CD4-positive, CD25-positive, alpha-beta regulatory T cell (primary cell): ENCODE measurements around the gene UBE3A. TPM values are rescaled to one million over a fixed set of nuclear protein-coding genes. Genes with fewer than 3 reads are reported as not detected.

Experiments used
- ATAC-seq, 2 donors: fragments of 150-1000 bp; cut with Tn5 transposase; one replicate each; pipeline ENCODE4 v1.10.0; 2021; ENCODE audit warnings: low read depth in 2 of 2, moderate number of reproducible peaks in 2 of 2, moderate library complexity in 1 of 2
- DNase-seq, 3 donors: peaks; one replicate each; pipeline versions ENCODE4 v3.0.0 to v3.0.0-alpha.2; 2012 to 2022; ENCODE audit warnings: mixed read lengths in 1 of 3
- H3K27ac ChIP-seq: one replicate; pipeline ENCODE4 v1.7.0; 2013; ENCODE audit warnings: mild to moderate bottlenecking, low read length; ENCODE audit not compliant: insufficient read depth, poor library complexity, severe bottlenecking
- H3K27me3 ChIP-seq: one replicate; pipeline ENCODE4 v1.7.0; 2013; ENCODE audit warnings: low read length; ENCODE audit not compliant: control insufficient read depth, insufficient read depth
- H3K36me3 ChIP-seq: one replicate; pipeline ENCODE4 v1.7.0; 2013; ENCODE audit warnings: mild to moderate bottlenecking, low read length, moderate library complexity; ENCODE audit not compliant: control insufficient read depth, insufficient read depth
- H3K4me1 ChIP-seq: 2 replicates; pipeline ENCODE4 v1.7.0; 2013; ENCODE audit warnings: mild to moderate bottlenecking, low read length; ENCODE audit not compliant: insufficient read depth, control insufficient read depth, poor library complexity, severe bottlenecking
- H3K4me3 ChIP-seq: one replicate; pipeline ENCODE4 v1.7.0; 2013; ENCODE audit warnings: low read depth, mild to moderate bottlenecking, low read length, moderate library complexity
- H3K9me3 ChIP-seq, 2 experiments: 1 replicate in 1 of 2; 2 replicates in 1 of 2; pipeline ENCODE4 v1.7.0; 2013; ENCODE audit warnings: low read length in 2 of 2, mild to moderate bottlenecking in 1 of 2, moderate library complexity in 1 of 2; ENCODE audit not compliant: control insufficient read depth in 2 of 2
- H3K27ac Mint-ChIP-seq, 3 donors: one replicate each; pipeline ENCODE4 v1.8.0; 2020 to 2022; ENCODE audit warnings: mild to moderate bottlenecking in 3 of 3, mixed read lengths in 3 of 3, moderate library complexity in 2 of 3
- H3K27me3 Mint-ChIP-seq: one replicate; pipeline ENCODE4 v1.8.0; 2022; ENCODE audit warnings: mild to moderate bottlenecking, mixed read lengths
- H3K36me3 Mint-ChIP-seq: one replicate; pipeline ENCODE4 v1.8.0; 2020; ENCODE audit warnings: mixed read lengths
- H3K4me1 Mint-ChIP-seq, 4 donors: one replicate each; pipeline ENCODE4 v1.8.0; 2020 to 2022; ENCODE audit warnings: mixed read lengths in 4 of 4, mild to moderate bottlenecking in 1 of 4
- H3K4me3 Mint-ChIP-seq, 4 donors: one replicate each; pipeline ENCODE4 v1.8.0; 2020 to 2022; ENCODE audit warnings: mild to moderate bottlenecking in 4 of 4, mixed read lengths in 4 of 4, moderate library complexity in 3 of 4
- H3K9me3 Mint-ChIP-seq, 7 donors: one replicate each; pipeline ENCODE4 v1.8.0; 2020 to 2022; ENCODE audit warnings: mixed read lengths in 7 of 7, mild to moderate bottlenecking in 3 of 7, moderate library complexity in 2 of 7
- polyA plus RNA-seq, 4 donors: library from polyadenylated mRNA; unstranded; fragments of 300-500 nt; fragmentation: Illumina TruSeq; gene quantifications; one replicate each; pipeline ENCODE4 v1.2.3, GENCODE V29; 2021
- total RNA-seq: library from RNA; stranded (reverse); gene quantifications from one replicate; pipeline ENCODE4 v1.2.3, GENCODE V29; 2022

The UBE3A gene
- total and polyA plus RNA-seq, 5 donors from 2014 or later = 88.6 to 109 (median 105) TPM

GRCh38 chr15:25470230-25470629, 31.4 kb upstream of the UBE3A start:
- no peaks in the 10 kb centered on the region for H3K27me3 ChIP-seq
- H3K27ac ChIP-seq = no peak overlapping the region
- Mint-ChIP-seq H3K27me3 (no peaks in the 10 kb centered on the region), H3K9me3 (peaks cover 0 to 16% (median 5%) of the 10 kb centered on the region in 7 donors), H3K27ac (no peak overlapping the region), H3K36me3 (no peaks in the 10 kb centered on the region), H3K4me1 (no peaks in the 10 kb centered on the region), H3K4me3 (no peak overlapping the region)
- H3K4me1 ChIP-seq = no peaks in the 10 kb centered on the region
- no peak overlapping the region for H3K4me3 ChIP-seq
- no peaks in the 10 kb centered on the region for H3K36me3 ChIP-seq
- ATAC-seq (no peak), DNase-seq (no peak)
- no peaks in the 10 kb centered on the region for H3K9me3 ChIP-seq

GRCh38 chr15:25469377-25469776, 30.6 kb upstream of the UBE3A start:
- Histone ChIP-seq H3K4me3 (no peak overlapping the region), H3K27me3 (no peaks in the 10 kb centered on the region), H3K9me3 (no peaks in the 10 kb centered on the region), H3K36me3 (no peaks in the 10 kb centered on the region), H3K4me1 (no peaks in the 10 kb centered on the region), H3K27ac (no peak overlapping the region)
- H3K27me3 Mint-ChIP-seq = no peaks in the 10 kb centered on the region
- H3K36me3 Mint-ChIP-seq = no peaks in the 10 kb centered on the region
- H3K4me1 Mint-ChIP-seq = peaks cover 0 to 4% (median 0%) of the 10 kb centered on the region in 4 donors
- peaks cover 2 to 16% (median 5%) of the 10 kb centered on the region in 7 donors for H3K9me3 Mint-ChIP-seq
- DNase-seq = no peak
- H3K27ac Mint-ChIP-seq = no peak overlapping the region
- no peak overlapping the region for H3K4me3 Mint-ChIP-seq
- ATAC-seq = no peak

GRCh38 chr15:25468611-25469010, 29.8 kb upstream of the UBE3A start:
- Histone ChIP-seq H3K9me3 (no peaks in the 10 kb centered on the region), H3K36me3 (no peaks in the 10 kb centered on the region), H3K27ac (no peak overlapping the region), H3K4me3 (no peak overlapping the region), H3K27me3 (no peaks in the 10 kb centered on the region), H3K4me1 (no peaks in the 10 kb centered on the region)
- Mint-ChIP-seq H3K9me3 (peaks cover 2 to 16% (median 5%) of the 10 kb centered on the region in 7 donors), H3K27me3 (no peaks in the 10 kb centered on the region), H3K27ac (no peak overlapping the region), H3K4me3 (no peak overlapping the region), H3K36me3 (no peaks in the 10 kb centered on the region), H3K4me1 (peaks cover 0 to 5% (median 0%) of the 10 kb centered on the region in 4 donors)
- DNase-seq (no peak), ATAC-seq (no peak)

GRCh38 chr15:25465835-25466234, 27.0 kb upstream of the UBE3A start:
- no peaks in the 10 kb centered on the region for H3K27me3 Mint-ChIP-seq
- Histone ChIP-seq H3K4me1 (no peaks in the 10 kb centered on the region), H3K4me3 (no peak overlapping the region), H3K27me3 (peaks cover under 1% of the 10 kb centered on the region), H3K9me3 (no peaks in the 10 kb centered on the region), H3K36me3 (no peaks in the 10 kb centered on the region), H3K27ac (no peak overlapping the region)
- H3K9me3 Mint-ChIP-seq = peaks cover 0 to 5% (median 2%) of the 10 kb centered on the region in 7 donors
- ATAC-seq = no peak
- H3K27ac Mint-ChIP-seq = no peak overlapping the region
- DNase-seq = no peak
- no peak overlapping the region for H3K4me3 Mint-ChIP-seq
- H3K4me1 Mint-ChIP-seq = peaks cover 0 to 5% (median 0%) of the 10 kb centered on the region in 4 donors
- no peaks in the 10 kb centered on the region for H3K36me3 Mint-ChIP-seq

- no peak overlapping the region for H3K27ac ChIP-seq
- peaks cover 1% of the 10 kb centered on the region for H3K27me3 ChIP-seq
- H3K27me3 Mint-ChIP-seq = no peaks in the 10 kb centered on the region
- no peaks in the 10 kb centered on the region for H3K36me3 ChIP-seq
- no peak for DNase-seq
- H3K27ac Mint-ChIP-seq = no peak overlapping the region
- peaks cover 0 to 5% (median 2%) of the 10 kb centered on the region in 7 donors for H3K9me3 Mint-ChIP-seq
- H3K4me3 Mint-ChIP-seq = no peak overlapping the region
- H3K4me1 Mint-ChIP-seq = peaks cover 0 to 5% (median 0%) of the 10 kb centered on the region in 4 donors
- H3K36me3 Mint-ChIP-seq = no peaks in the 10 kb centered on the region
- H3K4me1 ChIP-seq = no peaks in the 10 kb centered on the region
- no peak overlapping the region for H3K4me3 ChIP-seq
- ATAC-seq = no peak
- H3K9me3 ChIP-seq = no peaks in the 10 kb centered on the region
Measured at GRCh38 chr15:25464784-25465183, 26.0 kb upstream of the UBE3A start.

GRCh38 chr15:25464383-25464782, 25.6 kb upstream of the UBE3A start:
- no peaks in the 10 kb centered on the region for H3K4me1 ChIP-seq
- no peak overlapping the region for H3K27ac ChIP-seq
- H3K27me3 Mint-ChIP-seq = no peaks in the 10 kb centered on the region
- peaks cover 0 to 5% (median 0%) of the 10 kb centered on the region in 4 donors for H3K4me1 Mint-ChIP-seq
- peaks cover 0 to 5% (median 2%) of the 10 kb centered on the region in 7 donors for H3K9me3 Mint-ChIP-seq
- H3K9me3 ChIP-seq = no peaks in the 10 kb centered on the region
- H3K27me3 ChIP-seq = peaks cover 1% of the 10 kb centered on the region
- H3K36me3 ChIP-seq = no peaks in the 10 kb centered on the region
- no peak overlapping the region for H3K27ac Mint-ChIP-seq
- no peak for DNase-seq
- no peak overlapping the region for H3K4me3 Mint-ChIP-seq
- ATAC-seq = no peak
- H3K4me3 ChIP-seq = no peak overlapping the region
- no peaks in the 10 kb centered on the region for H3K36me3 Mint-ChIP-seq

GRCh38 chr15:25456196-25456595, 17.4 kb upstream of the UBE3A start:
- Histone ChIP-seq H3K9me3 (peaks cover 4 to 5% of the 10 kb centered on the region in 2 experiments), H3K4me1 (no peaks in the 10 kb centered on the region), H3K27ac (no peak overlapping the region), H3K36me3 (no peaks in the 10 kb centered on the region), H3K4me3 (no peak overlapping the region), H3K27me3 (peaks cover 3% of the 10 kb centered on the region)
- Mint-ChIP-seq H3K27me3 (peaks cover 8% of the 10 kb centered on the region), H3K4me3 (peak overlapping the region in 1 of 4 donors; percentile 79), H3K9me3 (peaks cover 0 to 3% (median 3%) of the 10 kb centered on the region in 7 donors), H3K4me1 (peaks cover 0 to 2% (median 0%) of the 10 kb centered on the region in 4 donors), H3K27ac (no peak overlapping the region), H3K36me3 (no peaks in the 10 kb centered on the region)
- no peak for DNase-seq
- no peak for ATAC-seq

GRCh38 chr15:25455226-25455625, 16.4 kb upstream of the UBE3A start:
- no peak overlapping the region for H3K4me3 ChIP-seq
- Mint-ChIP-seq H3K4me3 (no peak overlapping the region), H3K27ac (no peak overlapping the region), H3K27me3 (peaks cover 8% of the 10 kb centered on the region), H3K36me3 (no peaks in the 10 kb centered on the region), H3K9me3 (peaks cover 0 to 13% (median 4%) of the 10 kb centered on the region in 7 donors), H3K4me1 (peaks cover 0 to 2% (median 0%) of the 10 kb centered on the region in 4 donors)
- ATAC-seq = no peak
- H3K27ac ChIP-seq = no peak overlapping the region
- H3K27me3 ChIP-seq = peaks cover 4% of the 10 kb centered on the region
- H3K9me3 ChIP-seq = peaks cover 12 to 15% of the 10 kb centered on the region in 2 experiments
- no peaks in the 10 kb centered on the region for H3K4me1 ChIP-seq
- no peaks in the 10 kb centered on the region for H3K36me3 ChIP-seq
- DNase-seq = no peak
